GM23338 (cell line): ENCODE data around the gene ALOX15.

Source experiments
- CREB1 ChIP-seq: fragments of 250-450 bp; sonication (Bioruptor Pico); IDR thresholded peaks from 2 replicates; pipeline ENCODE4 v1.5.0; 2020; ENCODE audit warnings: low read depth, mild to moderate bottlenecking, moderate library complexity
- EZH2 ChIP-seq: fragments of 200-600 bp; sonication (generic); IDR thresholded peaks from one replicate; pipeline ENCODE4 v1.8.0; 2017; ENCODE audit warnings: antibody characterized with exemption, mild to moderate bottlenecking, low read depth; ENCODE audit not compliant: unreplicated experiment
- EZH2phosphoT487 ChIP-seq: fragments of 200-600 bp; sonication (generic); IDR thresholded peaks from one replicate; pipeline ENCODE4 v1.8.1; 2018; ENCODE audit warnings: antibody characterized with exemption; ENCODE audit not compliant: unreplicated experiment
- JUNB ChIP-seq: IDR thresholded peaks from one replicate; pipeline ENCODE4 v1.6.1; 2016; ENCODE audit warnings: antibody characterized with exemption; ENCODE audit not compliant: unreplicated experiment
- POLR2AphosphoS5 ChIP-seq: IDR thresholded peaks from 2 replicates; pipeline ENCODE4 v1.6.1; 2016; ENCODE audit warnings: antibody characterized with exemption, low read depth
- STAT1 ChIP-seq: IDR thresholded peaks from one replicate; pipeline ENCODE4 v1.6.1; 2016; ENCODE audit warnings: antibody characterized with exemption; ENCODE audit not compliant: unreplicated experiment
- ZNF114 ChIP-seq: fragments of 250-450 bp; sonication (Bioruptor Pico); IDR thresholded peaks from 2 replicates; pipeline ENCODE4 v1.5.0; 2020; ENCODE audit warnings: mild to moderate bottlenecking, moderate library complexity
- TF ChIP-seq, protein P1 (sequence below), 2 experiments: fragments of 200-600 bp in 1 of 2; sonication (generic) in 1 of 2; conservative IDR thresholded peaks; 2 replicates each; pipeline versions ENCODE4 v1.5.1 to v1.6.1; 2016 to 2017; ENCODE audit warnings: antibody characterized with exemption in 2 of 2, low read depth in 2 of 2, mild to moderate bottlenecking in 2 of 2, moderate library complexity in 1 of 2
- TF ChIP-seq, protein P2 (sequence below): IDR thresholded peaks from 2 replicates; pipeline ENCODE4 v1.6.1; 2016; ENCODE audit warnings: antibody characterized with exemption
- TF ChIP-seq, protein P3 (sequence below): IDR thresholded peaks from one replicate; pipeline ENCODE4 v1.6.1; 2018; ENCODE audit warnings: antibody characterized with exemption; ENCODE audit not compliant: unreplicated experiment
- TF ChIP-seq, protein P4 (sequence below): fragments of 250-450 bp; sonication (Bioruptor Pico); IDR thresholded peaks from 2 replicates; pipeline ENCODE4 v1.5.0; 2020; ENCODE audit warnings: mild to moderate bottlenecking, moderate library complexity

DNA sequence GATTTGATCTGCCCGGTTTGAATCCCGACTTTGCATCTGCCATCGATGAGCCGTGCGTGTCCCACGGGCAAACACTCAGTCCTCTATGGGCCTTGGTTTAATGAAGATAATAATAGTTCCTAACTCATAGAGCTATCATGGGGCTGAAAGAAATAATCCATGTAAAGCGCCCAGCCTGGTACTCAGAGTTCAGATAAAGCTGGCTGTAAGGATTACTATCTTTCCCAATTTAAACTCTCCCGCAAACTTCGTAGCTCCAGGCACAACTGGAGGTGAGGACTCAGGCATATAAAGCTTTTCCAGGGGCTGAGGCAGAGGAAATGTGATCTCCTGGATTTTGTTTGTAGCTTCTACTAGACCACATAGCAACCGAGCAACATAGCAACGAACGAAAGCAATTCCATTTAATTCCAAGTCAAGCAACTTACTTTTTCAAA is 16.3 kb downstream of the ALOX15 start:
- TF ChIP-seq EZH2 (no peak), CREB1 (no peak), POLR2AphosphoS5 (no peak), STAT1 (no peak), EZH2phosphoT487 (no peak), ZNF114 (CRISPR knock-in tag) (no peak), JUNB (no peak)
- TF ChIP-seq, protein P1, sequence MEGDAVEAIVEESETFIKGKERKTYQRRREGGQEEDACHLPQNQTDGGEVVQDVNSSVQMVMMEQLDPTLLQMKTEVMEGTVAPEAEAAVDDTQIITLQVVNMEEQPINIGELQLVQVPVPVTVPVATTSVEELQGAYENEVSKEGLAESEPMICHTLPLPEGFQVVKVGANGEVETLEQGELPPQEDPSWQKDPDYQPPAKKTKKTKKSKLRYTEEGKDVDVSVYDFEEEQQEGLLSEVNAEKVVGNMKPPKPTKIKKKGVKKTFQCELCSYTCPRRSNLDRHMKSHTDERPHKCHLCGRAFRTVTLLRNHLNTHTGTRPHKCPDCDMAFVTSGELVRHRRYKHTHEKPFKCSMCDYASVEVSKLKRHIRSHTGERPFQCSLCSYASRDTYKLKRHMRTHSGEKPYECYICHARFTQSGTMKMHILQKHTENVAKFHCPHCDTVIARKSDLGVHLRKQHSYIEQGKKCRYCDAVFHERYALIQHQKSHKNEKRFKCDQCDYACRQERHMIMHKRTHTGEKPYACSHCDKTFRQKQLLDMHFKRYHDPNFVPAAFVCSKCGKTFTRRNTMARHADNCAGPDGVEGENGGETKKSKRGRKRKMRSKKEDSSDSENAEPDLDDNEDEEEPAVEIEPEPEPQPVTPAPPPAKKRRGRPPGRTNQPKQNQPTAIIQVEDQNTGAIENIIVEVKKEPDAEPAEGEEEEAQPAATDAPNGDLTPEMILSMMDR (conservative IDR thresholded peaks at IDR 0.05; ENCODE audit: low read depth in 2 of 2): no peak
- TF ChIP-seq, protein P2, sequence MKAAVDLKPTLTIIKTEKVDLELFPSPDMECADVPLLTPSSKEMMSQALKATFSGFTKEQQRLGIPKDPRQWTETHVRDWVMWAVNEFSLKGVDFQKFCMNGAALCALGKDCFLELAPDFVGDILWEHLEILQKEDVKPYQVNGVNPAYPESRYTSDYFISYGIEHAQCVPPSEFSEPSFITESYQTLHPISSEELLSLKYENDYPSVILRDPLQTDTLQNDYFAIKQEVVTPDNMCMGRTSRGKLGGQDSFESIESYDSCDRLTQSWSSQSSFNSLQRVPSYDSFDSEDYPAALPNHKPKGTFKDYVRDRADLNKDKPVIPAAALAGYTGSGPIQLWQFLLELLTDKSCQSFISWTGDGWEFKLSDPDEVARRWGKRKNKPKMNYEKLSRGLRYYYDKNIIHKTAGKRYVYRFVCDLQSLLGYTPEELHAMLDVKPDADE: no peak
- TF ChIP-seq, protein P3, sequence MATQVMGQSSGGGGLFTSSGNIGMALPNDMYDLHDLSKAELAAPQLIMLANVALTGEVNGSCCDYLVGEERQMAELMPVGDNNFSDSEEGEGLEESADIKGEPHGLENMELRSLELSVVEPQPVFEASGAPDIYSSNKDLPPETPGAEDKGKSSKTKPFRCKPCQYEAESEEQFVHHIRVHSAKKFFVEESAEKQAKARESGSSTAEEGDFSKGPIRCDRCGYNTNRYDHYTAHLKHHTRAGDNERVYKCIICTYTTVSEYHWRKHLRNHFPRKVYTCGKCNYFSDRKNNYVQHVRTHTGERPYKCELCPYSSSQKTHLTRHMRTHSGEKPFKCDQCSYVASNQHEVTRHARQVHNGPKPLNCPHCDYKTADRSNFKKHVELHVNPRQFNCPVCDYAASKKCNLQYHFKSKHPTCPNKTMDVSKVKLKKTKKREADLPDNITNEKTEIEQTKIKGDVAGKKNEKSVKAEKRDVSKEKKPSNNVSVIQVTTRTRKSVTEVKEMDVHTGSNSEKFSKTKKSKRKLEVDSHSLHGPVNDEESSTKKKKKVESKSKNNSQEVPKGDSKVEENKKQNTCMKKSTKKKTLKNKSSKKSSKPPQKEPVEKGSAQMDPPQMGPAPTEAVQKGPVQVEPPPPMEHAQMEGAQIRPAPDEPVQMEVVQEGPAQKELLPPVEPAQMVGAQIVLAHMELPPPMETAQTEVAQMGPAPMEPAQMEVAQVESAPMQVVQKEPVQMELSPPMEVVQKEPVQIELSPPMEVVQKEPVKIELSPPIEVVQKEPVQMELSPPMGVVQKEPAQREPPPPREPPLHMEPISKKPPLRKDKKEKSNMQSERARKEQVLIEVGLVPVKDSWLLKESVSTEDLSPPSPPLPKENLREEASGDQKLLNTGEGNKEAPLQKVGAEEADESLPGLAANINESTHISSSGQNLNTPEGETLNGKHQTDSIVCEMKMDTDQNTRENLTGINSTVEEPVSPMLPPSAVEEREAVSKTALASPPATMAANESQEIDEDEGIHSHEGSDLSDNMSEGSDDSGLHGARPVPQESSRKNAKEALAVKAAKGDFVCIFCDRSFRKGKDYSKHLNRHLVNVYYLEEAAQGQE: no peak
- TF ChIP-seq, protein P4, sequence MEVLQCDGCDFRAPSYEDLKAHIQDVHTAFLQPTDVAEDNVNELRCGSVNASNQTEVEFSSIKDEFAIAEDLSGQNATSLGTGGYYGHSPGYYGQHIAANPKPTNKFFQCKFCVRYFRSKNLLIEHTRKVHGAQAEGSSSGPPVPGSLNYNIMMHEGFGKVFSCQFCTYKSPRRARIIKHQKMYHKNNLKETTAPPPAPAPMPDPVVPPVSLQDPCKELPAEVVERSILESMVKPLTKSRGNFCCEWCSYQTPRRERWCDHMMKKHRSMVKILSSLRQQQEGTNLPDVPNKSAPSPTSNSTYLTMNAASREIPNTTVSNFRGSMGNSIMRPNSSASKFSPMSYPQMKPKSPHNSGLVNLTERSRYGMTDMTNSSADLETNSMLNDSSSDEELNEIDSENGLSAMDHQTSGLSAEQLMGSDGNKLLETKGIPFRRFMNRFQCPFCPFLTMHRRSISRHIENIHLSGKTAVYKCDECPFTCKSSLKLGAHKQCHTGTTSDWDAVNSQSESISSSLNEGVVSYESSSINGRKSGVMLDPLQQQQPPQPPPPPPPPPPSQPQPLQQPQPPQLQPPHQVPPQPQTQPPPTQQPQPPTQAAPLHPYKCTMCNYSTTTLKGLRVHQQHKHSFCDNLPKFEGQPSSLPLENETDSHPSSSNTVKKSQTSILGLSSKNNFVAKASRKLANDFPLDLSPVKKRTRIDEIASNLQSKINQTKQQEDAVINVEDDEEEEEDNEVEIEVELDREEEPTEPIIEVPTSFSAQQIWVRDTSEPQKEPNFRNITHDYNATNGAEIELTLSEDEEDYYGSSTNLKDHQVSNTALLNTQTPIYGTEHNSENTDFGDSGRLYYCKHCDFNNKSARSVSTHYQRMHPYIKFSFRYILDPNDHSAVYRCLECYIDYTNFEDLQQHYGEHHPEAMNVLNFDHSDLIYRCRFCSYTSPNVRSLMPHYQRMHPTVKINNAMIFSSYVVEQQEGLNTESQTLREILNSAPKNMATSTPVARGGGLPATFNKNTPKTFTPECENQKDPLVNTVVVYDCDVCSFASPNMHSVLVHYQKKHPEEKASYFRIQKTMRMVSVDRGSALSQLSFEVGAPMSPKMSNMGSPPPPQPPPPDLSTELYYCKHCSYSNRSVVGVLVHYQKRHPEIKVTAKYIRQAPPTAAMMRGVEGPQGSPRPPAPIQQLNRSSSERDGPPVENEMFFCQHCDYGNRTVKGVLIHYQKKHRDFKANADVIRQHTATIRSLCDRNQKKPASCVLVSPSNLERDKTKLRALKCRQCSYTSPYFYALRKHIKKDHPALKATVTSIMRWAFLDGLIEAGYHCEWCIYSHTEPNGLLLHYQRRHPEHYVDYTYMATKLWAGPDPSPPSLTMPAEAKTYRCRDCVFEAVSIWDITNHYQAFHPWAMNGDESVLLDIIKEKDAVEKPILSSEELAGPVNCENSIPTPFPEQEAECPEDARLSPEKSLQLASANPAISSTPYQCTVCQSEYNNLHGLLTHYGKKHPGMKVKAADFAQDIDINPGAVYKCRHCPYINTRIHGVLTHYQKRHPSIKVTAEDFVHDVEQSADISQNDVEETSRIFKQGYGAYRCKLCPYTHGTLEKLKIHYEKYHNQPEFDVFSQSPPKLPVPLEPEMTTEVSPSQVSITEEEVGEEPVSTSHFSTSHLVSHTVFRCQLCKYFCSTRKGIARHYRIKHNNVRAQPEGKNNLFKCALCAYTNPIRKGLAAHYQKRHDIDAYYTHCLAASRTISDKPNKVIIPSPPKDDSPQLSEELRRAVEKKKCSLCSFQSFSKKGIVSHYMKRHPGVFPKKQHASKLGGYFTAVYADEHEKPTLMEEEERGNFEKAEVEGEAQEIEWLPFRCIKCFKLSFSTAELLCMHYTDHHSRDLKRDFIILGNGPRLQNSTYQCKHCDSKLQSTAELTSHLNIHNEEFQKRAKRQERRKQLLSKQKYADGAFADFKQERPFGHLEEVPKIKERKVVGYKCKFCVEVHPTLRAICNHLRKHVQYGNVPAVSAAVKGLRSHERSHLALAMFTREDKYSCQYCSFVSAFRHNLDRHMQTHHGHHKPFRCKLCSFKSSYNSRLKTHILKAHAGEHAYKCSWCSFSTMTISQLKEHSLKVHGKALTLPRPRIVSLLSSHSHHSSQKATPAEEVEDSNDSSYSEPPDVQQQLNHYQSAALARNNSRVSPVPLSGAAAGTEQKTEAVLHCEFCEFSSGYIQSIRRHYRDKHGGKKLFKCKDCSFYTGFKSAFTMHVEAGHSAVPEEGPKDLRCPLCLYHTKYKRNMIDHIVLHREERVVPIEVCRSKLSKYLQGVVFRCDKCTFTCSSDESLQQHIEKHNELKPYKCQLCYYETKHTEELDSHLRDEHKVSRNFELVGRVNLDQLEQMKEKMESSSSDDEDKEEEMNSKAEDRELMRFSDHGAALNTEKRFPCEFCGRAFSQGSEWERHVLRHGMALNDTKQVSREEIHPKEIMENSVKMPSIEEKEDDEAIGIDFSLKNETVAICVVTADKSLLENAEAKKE (CRISPR knock-in tag): no peak
